Breast epithelium (tissue), 4 donors: ENCODE results near the gene TRAF3. TPM values are rescaled to one million over a fixed set of nuclear protein-coding genes. Genes with fewer than 3 reads are reported as not detected.

Experiments used
- DNase-seq, 2 donors: peaks; one replicate each; pipeline ENCODE4 v3.0.0-alpha.2; 2019; ENCODE audit warnings: low spot score in 2 of 2
- H3K27ac ChIP-seq, 2 donors: fragments of 200-600 bp; sonication (generic) in 1 of 2; one replicate each; pipeline ENCODE4 v1.5.1; 2016 to 2019; ENCODE audit warnings: mild to moderate bottlenecking in 1 of 2
- H3K27me3 ChIP-seq, 2 donors: fragments of 200-600 bp; sonication (generic) in 1 of 2; one replicate each; pipeline versions ENCODE4 v1.5.1 to v1.6.0; 2017 to 2019; ENCODE audit warnings: control low read depth in 1 of 2, mild to moderate bottlenecking in 1 of 2
- H3K36me3 ChIP-seq: fragments of 200-600 bp; one replicate; pipeline ENCODE4 v1.5.1; 2019
- H3K4me1 ChIP-seq, 2 donors: fragments of 200-600 bp; sonication (generic); one replicate each; pipeline ENCODE4 v1.5.1; 2016 to 2019; ENCODE audit warnings: control low read depth in 1 of 2
- H3K4me3 ChIP-seq, 3 donors: fragments of 200-600 bp; sonication (generic); 1 replicate in 2 of 3; 2 replicates in 1 of 3; pipeline ENCODE4 v1.5.1; 2016 to 2019; ENCODE audit warnings: mild to moderate bottlenecking in 3 of 3, moderate library complexity in 2 of 3
- H3K9me3 ChIP-seq, 2 donors: fragments of 200-600 bp; sonication (generic) in 1 of 2; one replicate each; pipeline ENCODE4 v1.5.1; 2016 to 2019; ENCODE audit warnings: control low read depth in 1 of 2
- POLR2A ChIP-seq: fragments of 450-650 bp; IDR thresholded peaks from one replicate; pipeline ENCODE4 v1.6.1; 2016; ENCODE audit warnings: antibody characterized with exemption, mild to moderate bottlenecking, moderate library complexity
- POLR2AphosphoS5 ChIP-seq, 3 donors: sonication (generic); formaldehyde crosslinking; IDR thresholded peaks; one replicate each; pipeline ENCODE4 v1.6.1; 2017; ENCODE audit warnings: antibody characterized with exemption in 3 of 3
- intact Hi-C: fragments of 100-400 bp; cut with DNase I; formaldehyde crosslinking; loops from one replicate; pipeline ENCODE4 v1.15.1; 2023; ENCODE audit warnings: low total_unique reads
- total RNA-seq, 3 donors: library from RNA; depleted of rRNA; stranded (reverse); fragments of >200 nt; gene quantifications; one replicate each; pipeline ENCODE4 v1.1.0, GENCODE V29; 2016
- TF ChIP-seq, protein P1 (sequence below), 3 donors: fragments of 450-650 bp; IDR thresholded peaks; one replicate each; pipeline ENCODE4 v1.5.1; 2016 to 2017; ENCODE audit warnings: antibody characterized with exemption in 3 of 3, mild to moderate bottlenecking in 3 of 3, moderate library complexity in 3 of 3

Gene TRAF3
- total RNA-seq, 3 donors from 2014 or later, result 13.1 to 15.7 (median 14.6) TPM

DNA sequence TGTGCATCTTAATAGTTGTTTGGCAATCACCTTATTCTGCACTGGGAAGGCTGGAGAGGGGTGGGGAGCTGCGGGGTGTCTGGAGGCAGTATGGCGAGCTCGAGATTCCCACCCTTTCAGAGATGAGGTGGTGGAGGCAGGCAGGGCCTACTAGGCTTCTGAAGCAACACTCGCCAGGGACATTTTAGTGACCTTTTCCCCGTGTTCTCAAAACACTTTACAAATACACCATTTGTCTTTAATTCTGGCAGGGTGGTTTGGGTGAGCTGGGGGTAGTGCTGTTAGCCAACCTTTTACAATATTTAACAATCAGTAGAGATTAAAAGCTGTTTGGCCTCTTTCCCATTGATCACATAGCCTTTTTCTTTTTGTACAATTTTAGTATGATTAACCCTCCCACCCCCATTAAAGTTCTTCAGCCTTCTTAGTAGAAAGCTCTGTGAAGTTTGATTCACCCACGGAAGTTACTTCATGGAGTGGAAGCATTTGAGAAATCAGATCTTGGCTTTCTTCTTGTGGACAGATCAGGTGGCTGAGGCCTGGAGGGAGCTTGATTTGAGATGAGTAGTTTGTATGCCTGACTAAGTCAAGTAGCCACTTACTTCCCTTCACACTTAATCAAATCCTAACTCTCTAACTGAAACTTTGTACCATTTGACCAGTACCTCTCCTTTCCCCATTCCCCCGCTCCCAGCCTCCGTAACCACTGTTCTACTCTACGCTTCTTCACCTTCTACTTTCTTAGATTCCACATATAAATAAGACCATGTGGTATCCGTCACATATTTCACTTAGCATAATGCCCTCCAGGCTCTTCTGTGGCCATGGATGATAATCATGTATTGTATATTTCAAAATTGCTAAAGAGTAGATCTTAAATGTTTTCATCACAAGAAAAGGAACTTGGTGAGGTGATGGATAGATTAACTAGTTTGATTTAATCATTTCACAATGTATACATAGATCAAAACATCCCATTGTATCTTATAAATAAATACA, 41.0 kb downstream of the TRAF3 start:
- TF ChIP-seq, protein P1, sequence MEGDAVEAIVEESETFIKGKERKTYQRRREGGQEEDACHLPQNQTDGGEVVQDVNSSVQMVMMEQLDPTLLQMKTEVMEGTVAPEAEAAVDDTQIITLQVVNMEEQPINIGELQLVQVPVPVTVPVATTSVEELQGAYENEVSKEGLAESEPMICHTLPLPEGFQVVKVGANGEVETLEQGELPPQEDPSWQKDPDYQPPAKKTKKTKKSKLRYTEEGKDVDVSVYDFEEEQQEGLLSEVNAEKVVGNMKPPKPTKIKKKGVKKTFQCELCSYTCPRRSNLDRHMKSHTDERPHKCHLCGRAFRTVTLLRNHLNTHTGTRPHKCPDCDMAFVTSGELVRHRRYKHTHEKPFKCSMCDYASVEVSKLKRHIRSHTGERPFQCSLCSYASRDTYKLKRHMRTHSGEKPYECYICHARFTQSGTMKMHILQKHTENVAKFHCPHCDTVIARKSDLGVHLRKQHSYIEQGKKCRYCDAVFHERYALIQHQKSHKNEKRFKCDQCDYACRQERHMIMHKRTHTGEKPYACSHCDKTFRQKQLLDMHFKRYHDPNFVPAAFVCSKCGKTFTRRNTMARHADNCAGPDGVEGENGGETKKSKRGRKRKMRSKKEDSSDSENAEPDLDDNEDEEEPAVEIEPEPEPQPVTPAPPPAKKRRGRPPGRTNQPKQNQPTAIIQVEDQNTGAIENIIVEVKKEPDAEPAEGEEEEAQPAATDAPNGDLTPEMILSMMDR (IDR thresholded peaks at IDR 0.05), result no peak
- TF ChIP-seq POLR2A (no peak), POLR2AphosphoS5 (IDR thresholded peaks at IDR 0.05) (no peak)
- no peaks in the 10 kb centered on the region for H3K27me3 ChIP-seq
- no peak overlapping the region for H3K4me3 ChIP-seq
- no peak for DNase-seq
- no peaks in the 10 kb centered on the region for H3K36me3 ChIP-seq
- intact Hi-C loops, result no loop called here
- H3K9me3 ChIP-seq, result no peaks in the 10 kb centered on the region
- no peaks in the 10 kb centered on the region for H3K4me1 ChIP-seq
- H3K27ac ChIP-seq, result peak overlapping the region; percentile 26 to 76

GRCh38 chr14:102819176-102819628, 42.0 kb downstream of the TRAF3 start:
- peak in 1 of 3 donors; percentile 19 for TF ChIP-seq POLR2AphosphoS5 (IDR thresholded peaks at IDR 0.05)
- TF ChIP-seq, protein P1 (IDR thresholded peaks at IDR 0.05), result no peak
- peak overlapping the region; percentile 76 for H3K27ac ChIP-seq

GRCh38 chr14:102819747-102820330, 42.6 kb downstream of the TRAF3 start:
- TF ChIP-seq POLR2A, result no peak
- TF ChIP-seq, protein P1 (IDR thresholded peaks at IDR 0.05), result no peak
- TF ChIP-seq POLR2AphosphoS5 (IDR thresholded peaks at IDR 0.05), result no peak
- intact Hi-C loops, result no loop called here
- Histone ChIP-seq H3K27me3 (no peaks in the 10 kb centered on the region), H3K4me1 (no peaks in the 10 kb centered on the region), H3K9me3 (no peaks in the 10 kb centered on the region), H3K27ac (peak overlapping the region; percentile 76), H3K36me3 (no peaks in the 10 kb centered on the region), H3K4me3 (peak overlapping the region in 2 of 3 donors; percentile 37 to 56)
- DNase-seq, result no peak

More at GRCh38 chr14:102819176-102819628, 42.0 kb downstream of the TRAF3 start:
- intact Hi-C loops, result no loop called here
- Histone ChIP-seq H3K4me3 (peak overlapping the region in 2 of 3 donors; percentile 37 to 56), H3K4me1 (no peaks in the 10 kb centered on the region), H3K27me3 (no peaks in the 10 kb centered on the region), H3K36me3 (no peaks in the 10 kb centered on the region), H3K9me3 (no peaks in the 10 kb centered on the region)
- peak in 1 of 2 donors; percentile 59 for DNase-seq

DNA sequence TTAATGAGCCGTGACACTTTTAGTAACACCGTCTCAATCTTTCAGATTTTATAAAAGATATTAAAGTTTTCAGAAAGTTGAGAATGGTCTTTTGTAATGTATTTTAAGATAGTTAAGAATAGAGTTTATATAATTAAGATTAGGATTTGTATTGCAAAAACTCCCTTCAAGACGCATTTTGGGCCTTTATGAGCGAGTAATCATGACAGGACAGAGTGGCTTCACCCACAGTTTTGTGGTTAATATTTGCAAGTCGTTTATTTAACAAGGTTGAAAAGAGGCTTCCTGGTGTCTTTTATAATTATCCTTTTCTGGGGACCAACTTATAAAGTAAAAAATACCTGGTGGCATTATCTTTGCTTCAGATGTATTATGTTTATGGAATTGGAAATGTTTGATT, 44.0 kb downstream of the TRAF3 start:
- no peaks in the 10 kb centered on the region for H3K36me3 ChIP-seq
- H3K27ac ChIP-seq, result no peak overlapping the region
- H3K4me1 ChIP-seq, result no peaks in the 10 kb centered on the region
- H3K4me3 ChIP-seq, result no peak overlapping the region
- H3K9me3 ChIP-seq, result no peaks in the 10 kb centered on the region
- no peaks in the 10 kb centered on the region for H3K27me3 ChIP-seq
- no peak for TF ChIP-seq POLR2A
- TF ChIP-seq POLR2AphosphoS5 (IDR thresholded peaks at IDR 0.05), result no peak
- TF ChIP-seq, protein P1 (IDR thresholded peaks at IDR 0.05), result no peak
- intact Hi-C loops, result no loop called here
- no peak for DNase-seq
